Stimulated activated CD4-positive, alpha-beta T cell treated with anti-CD3 and anti-CD28 coated beads, Interleukin-4, amount 100 ng/mL, for 1 hour (primary cell): ENCODE data around the gene TSR1.
A peak's percentile ranks its signal among the peaks of the same experiment; 100 is the strongest.

Experiments used
- DNase-seq: peaks from one replicate; pipeline ENCODE4 v3.0.0-alpha.2; 2020

The TSR1 gene

DNA sequence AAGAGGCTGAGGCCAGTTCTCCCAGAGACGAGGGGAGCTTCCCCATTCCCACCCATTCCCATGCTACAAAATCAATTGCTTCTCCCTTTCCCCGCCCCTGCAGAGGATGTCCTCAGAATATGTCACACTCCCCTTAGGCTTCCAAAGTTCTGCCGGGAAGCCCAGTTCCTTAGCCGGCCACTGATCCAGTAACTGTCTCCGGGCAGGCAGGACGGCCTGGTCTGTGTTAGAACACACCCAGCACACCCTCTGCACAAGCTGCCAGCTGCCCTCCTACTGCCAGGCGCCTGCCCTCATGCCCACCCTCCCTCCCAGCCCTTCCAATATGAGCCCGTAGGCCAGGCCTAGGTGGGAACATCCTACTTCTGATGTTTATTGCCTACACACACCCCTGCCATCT is 32.1 kb upstream of the TSR1 start:
- DNase-seq = no peak

DNA sequence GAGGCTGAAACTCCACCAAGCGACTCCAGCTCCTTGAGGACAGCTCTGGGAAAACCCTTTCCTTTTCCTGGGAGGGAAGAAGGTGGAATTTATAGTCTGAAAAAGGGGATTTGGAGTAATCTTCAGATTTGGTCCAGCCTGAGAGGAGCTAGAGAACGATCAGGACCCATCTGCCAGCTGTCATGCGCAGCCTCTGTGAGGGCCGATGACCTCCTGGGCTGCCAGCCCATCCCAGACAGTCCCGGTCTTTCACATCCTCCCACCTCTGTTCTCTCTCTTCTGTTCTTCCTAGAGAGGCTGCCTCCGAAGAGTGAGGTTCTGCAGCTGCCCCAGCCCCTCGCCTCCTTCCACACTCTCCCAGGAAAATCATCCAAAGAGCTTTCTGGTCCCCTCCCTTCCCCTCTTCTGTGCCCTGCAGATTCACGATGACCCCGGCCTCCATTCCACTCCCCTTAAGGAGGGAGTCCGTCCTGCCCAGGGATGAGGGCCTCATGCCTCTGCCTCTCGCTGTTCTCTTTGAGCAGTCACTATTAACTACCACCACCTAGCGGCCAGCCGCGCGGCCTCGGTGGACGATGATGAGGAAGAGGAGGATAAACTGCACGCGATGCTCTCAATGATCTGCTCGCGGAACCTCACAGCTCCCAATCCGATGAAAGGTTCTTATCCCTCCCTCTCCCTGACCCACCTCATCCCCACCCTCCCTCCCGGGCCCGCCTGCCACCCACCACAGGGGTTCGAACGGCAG is 30.7 kb upstream of the TSR1 start:
- DNase-seq = no peak

DNA sequence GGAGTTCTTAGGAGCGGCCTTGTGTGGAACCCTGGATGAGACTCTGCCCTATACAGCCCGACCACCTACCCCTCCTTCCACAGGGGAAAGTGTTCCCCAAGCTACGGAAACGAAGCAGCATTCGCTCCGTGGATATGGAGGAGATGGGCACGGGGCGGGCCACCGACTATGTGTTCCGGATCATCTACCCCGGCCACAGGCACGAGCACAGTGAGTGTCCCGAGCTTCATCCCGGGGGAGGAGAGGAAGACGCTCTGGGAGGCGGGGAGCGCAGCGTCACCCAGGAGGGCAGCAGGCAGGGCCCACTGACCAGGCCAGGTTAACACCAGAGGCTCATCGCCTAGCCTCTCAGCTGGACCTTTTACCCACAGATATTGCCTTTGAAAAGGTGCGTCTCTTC is 28.9 kb upstream of the TSR1 start:
- no peak for DNase-seq

DNA sequence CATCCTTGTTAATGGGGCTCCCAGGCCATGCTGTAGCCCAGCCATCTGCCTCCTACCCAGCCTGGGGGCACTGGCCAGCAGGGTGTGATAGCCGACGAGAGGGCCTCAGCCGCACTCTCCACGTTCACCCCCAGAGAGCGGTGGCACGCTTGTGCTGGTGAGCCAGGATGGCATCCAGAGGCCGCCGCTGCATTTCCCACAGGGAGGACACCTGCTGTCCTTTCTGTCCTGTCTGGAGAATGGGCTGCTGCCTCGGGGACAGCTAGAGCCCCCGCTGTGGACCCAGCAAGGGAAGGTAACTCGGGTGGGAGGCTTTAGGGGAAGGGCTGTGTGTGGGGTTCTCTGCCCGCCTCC is 28.5 kb upstream of the TSR1 start:
- no peak for DNase-seq

DNA sequence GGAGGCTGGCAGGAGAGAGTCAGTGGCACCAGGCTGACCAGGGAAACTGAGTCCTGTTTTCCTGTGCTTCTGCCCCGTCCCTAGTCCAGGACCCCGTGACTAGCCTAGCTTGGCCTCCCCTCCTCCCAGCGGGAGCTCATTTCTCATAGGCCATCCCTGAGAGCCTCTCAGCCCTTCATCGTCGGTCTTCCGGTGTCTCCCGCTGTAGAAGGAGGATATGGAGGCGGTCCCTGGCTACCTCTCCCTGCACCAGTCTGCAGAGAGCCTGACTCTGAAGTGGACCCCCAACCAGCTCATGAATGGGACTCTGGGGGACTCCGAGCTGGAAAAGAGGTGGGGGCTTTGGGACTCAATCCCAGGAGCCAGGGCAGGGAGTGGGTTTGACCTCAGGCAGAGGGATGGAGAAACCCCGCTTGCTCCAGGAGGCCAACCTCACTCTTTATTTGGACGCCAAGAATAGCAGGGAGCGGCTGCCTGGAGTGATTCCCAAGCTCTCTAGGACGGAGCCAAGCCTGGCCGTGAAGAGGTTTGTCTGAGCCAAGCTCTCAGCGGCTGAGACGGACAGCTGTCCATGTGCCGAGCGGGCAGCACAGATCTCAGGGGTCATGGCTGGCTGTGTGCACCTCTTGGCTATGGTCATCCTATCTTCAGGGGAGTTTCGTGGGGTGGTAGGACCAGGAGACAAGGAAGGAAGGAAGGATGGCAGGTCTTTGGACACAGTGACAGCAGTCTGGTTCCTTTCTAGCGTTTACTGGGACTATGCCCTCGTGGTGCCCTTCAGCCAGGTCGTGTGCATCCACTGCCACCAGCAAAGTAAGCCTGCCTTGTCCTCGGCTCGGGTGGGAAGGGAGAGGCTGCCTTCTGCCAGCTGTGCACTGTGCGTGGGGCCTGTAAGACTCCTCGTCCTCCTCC is 27.9 kb upstream of the TSR1 start:
- DNase-seq = no peak

DNA sequence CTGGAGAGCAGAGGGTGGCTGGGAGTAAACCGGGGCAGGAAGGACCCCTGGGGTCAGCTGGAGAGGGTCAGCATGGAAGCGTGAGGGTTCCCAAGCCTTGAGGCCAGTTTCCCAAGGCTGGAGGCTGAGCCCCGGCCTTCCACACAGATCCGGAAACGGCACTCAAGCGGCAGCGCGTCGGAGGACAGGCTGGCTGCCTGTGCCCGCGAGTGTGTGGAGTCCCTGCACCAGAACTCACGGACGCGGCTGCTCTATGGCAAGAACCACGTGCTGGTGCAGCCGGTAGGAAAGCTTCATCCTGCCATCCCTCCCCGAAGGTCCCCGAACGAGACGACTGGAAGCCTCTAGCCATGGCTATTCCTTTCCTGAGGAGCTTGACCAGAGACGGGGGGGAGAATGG is 27.1 kb upstream of the TSR1 start:
- DNase-seq = no peak

DNA sequence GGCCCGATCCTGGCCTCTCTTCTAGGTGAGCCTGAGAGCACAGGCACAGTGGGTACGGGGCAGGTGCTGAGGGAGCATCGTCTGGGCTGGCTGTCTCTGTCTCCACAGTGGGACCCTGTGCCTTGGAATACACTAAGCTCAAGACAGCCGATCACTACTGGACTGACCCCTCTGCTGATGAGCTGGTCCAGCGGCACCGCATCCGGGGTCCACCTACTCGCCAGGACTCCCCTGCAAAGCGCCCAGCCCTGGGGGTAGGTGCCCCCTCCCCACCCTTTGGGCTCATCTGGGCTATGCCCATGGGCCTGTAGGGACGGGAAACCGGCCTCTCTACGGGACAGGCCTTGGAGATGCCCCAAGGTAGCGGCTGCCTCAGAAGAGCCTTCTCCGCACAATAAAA is 26.6 kb upstream of the TSR1 start:
- DNase-seq = no peak

DNA sequence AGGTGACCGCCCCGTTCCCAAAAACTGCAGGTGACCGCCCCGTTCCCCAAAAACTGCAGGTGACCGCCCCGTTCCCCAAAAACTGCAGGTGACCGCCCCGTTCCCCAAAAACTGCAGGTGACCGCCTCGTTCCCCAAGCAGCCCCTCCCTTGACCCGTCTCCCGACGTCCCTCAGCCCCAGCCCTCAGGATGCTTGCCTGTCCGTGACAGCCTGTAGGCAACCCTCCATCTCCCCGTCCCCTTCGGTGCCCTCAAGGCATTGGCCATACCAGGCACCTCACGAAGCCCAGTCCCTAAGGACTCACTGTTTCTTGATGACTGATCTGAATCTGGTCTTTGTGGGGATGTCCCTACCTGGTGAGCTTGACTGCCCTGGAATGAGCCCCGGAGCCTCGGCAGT is 26.2 kb upstream of the TSR1 start:
- DNase-seq = no peak

DNA sequence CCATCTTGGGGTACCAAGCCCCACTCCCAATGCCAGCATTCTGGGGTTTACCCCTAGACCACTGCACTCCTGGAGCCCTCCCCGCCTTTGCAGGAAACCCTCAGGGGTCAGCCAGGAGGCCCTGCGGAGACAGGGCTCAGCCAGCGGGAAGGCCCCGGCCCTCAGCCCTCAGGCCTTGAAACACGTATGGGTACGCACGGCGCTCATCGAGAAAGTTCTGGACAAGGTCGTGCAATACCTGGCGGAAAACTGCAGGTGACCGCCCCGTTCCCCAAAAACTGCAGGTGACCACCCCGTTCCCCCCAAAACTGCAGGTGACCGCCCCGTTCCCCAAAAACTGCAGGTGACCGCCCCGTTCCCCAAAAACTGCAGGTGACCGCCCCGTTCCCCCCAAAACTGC is 25.8 kb upstream of the TSR1 start:
- no peak for DNase-seq

DNA sequence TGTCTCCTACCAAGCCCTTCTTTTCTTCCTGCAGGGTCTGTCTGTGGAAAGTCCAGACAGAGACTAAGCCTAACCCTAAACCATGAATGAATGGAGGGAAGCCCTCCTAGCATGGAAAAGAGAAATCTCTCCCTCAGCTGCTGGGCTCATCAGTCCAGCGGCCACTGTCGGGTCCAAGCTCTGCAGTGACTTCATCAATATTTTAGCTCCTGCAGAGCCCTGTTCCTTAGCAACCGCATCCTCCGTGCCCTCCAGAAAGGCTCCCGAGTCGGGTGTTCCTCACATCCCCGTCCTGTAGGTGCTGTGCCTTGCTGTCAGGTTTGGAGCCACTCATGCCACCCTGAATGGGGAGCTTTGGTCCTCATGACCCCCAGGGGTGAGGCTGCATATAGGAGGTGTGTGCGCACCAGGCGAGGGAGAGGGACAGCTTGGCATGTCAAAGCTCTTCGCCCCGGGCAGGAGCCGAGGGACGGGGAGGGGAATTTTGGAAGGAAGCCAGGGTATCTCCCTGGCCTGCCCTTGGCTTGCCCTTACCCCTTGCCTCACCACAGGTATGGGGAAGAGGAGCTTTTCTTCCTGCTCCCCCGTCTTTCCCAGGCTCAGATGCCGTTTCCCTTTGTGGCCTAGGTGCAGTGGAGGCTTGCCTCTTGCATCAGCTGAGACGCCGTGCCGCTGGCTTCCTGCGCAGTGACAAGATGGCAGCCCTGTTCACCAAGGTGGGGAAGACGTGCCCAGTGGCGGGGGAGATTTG is 24.9 kb upstream of the TSR1 start:
- DNase-seq = no peak

DNA sequence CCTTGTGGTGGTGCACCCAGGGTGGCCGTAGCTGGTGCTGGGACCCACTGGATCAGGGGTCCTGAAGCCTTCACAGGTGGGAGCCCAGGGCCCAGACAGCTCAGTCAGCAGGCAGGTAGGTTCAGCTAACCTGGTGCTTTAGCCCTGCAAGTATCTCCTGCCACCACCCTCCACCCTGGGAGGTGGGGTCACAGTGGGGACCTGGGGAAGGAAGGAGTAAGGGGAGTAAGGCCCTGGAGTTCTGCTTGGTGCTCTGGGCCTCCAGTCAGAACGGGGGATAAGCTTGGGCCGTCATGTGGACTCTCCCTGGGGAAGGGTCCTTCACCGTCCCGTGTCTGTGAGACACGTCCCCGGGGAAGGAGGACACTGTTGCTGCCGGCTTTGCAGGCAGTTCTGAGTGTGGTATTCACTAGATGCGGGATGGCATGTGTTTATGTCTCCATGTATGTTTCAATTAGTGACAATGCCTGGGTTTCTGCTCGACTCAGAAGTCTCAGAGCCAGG is 21.7 kb upstream of the TSR1 start:
- no peak for DNase-seq

DNA sequence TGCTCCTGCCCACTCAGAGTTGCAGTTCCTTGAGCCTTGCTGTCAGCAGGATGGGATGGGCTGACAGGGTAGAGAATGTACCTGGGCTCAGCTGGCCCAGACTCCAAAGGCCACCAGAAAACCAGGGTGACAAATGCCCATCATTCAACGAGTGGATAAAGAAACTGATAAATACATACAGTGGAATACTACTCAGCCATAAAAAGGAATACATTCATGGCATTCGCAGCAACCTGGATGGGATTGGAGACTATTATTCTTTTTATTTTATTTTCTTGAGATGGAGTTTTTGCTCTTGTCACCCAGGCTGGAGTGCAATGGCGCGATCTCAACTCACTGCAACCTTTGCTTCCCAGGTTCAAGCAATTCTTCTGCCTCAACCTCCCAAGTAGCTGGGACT is 21.0 kb upstream of the TSR1 start:
- DNase-seq = no peak

DNA sequence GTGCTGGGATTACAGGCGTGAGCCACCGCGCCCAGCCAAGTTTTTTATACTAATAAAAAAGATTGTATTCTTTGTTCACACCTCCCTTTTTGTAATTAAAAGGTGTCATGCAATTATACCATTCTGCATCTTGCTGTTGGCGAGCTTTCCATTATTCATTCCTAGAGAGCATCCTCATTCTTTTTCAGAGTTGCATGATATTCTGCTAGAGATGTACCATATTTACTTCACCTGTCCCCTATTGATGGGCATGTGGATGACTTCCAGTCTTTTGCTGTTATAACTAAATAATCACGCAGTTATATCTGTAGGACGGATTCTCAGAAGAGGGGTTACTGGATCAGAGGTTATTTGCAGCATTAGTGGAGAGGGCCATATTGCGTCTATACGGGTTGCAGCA is 18.1 kb upstream of the TSR1 start:
- DNase-seq = no peak

DNA sequence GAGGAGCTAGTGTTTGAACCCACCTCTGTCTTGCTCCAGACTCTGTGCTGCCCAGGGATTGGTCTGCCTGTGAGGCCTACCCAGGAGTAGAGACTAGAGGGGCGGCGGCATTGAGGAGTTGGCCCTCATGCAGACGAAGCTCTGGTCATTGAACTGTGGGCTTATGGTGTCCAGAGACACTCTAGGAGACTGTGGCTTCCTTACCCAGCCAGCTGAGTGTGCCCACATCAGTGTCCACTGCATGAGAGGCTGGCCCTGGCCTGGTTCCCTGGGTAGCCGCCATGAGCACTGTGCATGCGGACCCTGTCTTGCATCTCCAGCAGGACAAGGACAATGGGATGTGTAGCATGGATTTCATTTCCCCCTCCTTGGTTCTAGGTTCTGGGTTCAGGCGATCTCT is 15.0 kb upstream of the TSR1 start:
- no peak for DNase-seq

DNA sequence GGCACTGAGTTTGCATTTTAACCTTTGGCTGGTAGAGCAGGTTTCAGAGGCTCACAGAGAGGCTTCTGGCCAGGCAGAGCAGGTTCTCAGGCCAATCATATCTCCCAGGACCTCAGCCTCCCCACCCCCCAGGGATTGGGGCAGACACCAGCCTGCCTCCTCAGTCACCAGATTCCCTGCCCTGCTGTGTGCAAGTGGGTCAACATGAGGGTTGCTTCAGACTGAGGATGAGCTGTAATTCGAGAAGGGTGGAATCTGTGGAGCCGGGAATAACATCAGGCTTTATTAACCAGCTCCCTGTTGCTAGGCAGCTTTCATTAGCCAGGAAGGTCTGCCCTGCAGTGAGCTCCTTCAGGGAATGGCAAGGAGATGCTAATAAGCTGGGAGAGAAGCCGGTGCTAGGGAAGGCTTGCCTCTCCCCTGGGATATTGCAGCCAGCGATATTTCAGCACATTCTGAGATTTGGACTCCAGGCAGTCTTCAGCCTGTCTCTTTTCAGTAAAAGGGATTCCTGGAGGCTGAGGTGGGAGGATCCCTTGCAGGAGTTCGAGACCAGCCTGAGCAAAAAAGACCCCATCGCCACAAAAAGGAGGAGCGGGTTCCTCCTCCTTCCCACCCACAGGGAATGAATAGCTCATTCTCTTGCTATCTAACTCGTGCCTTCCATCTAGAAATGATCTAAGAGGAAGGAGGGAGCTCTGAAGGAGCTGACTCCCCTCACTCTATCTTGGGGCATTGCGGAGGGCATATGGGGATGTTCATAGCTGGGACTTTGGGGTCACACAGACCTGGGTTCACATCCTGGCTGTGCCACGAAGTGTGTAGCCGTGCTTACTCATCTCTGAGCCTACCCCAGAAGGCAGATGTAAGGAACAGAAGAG is 11.8 kb upstream of the TSR1 start:
- no peak for DNase-seq

DNA sequence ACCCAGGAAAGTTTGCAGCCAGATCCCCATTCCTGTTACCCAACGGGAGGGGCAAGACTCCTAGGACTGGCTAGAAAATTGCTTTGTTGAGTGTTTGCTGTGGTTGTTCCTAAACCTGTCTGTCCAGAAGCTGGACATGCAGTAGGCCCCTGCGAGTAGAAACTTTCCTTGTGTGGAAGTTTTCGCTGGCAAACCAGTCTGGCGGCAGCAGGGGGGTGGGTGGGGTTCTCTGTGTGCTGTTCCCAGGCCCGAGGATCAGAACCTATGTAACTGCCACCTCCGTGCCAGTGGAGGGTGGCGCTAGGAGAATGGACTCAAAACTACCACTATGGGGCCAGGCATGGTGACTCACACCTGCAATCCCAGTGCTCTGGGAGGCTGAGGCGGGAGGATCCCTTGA is 10.2 kb upstream of the TSR1 start:
- no peak for DNase-seq

DNA sequence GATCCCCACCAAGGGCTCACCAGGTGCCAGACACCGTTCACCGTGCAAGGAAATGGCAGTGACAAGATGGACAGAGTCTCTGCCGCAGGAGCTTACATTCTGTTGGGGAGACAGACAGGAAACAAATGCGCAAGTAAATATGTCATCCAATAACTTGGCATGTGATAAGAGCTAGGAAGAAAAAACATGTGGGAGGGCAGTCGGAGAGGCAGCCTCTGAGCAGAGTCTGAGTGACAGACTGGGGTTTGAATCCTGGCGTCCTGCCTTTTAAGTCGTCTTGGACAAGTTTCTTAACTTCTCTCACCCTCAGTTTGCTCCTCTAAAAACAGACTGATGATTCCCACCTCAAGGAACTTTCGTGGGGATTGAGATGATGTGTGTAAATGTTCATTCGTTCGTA is 8.3 kb upstream of the TSR1 start:
- no peak for DNase-seq

DNA sequence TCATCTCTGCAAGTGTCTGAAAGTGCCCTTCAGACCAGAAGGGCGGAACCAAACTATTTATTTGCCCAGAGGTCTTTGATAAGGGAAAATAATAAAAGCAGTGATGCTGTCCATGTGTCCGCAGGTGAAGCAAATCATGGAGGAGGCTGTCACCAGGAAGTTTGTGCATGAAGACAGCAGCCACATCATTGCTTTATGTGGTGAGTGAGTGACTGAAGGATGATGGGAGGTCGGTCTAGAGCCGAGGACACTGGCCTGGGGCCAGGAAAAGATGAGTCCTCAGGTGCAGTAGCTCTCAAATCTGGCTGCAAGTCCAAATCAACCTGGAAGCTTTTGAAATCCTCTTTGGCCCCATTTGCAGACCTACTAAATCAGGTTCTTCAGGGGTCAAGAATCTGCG is 7.2 kb upstream of the TSR1 start:
- no peak for DNase-seq

DNA sequence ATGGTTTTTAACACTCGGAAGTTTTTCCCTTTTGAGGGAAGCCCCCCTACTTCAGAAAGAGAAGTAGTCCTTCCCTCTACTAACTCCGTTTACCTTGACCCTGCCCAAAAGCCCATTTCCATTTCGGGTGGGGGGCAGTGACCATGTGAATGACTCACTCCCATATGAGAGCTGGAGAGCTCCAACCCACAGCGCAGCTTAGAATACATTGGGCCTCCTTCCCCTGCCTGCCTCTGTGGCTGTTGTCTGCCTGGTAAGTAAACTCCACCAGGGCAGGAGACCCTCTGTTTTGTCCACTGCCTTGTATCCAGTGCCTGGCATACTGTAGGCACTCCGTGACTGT is 2.0 kb upstream of the TSR1 start:
- no peak for DNase-seq

DNA sequence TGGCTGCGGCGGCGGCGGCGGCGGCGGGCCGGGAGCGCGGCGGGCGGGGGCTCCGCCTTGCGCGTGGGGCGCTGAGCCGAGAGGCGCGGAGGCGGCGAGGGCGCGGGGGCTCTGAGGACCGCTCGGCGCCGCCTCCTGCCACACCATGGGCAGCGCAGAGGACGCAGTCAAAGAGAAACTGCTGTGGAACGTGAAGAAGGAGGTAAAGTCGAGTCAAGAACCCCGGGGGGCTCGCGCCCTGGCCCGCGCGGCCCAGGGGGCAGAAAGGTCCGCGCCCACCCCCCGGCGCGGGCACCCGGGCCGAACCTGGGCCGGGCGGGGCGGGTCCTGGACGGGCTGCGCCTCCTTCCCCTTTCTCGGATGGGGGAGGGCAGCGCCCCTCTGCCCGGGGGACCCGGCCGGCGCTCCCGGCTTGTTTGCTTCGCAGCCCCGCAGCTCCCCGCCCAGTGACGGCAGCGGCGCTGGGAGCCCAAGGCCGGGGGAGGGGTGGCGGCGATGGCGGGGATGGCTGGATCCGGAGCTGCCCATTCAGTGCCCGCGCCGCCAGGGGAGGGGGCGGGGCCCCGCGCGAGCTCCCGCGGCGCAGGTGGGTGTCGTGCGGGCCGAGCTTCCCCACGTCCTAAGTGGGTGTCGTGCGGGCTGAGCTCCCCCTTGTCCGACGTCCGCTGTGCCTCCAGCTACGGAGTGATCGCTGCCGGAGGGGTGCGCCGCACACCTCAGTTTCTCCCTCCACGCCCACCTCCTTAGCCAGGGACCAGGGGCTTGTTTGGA is 1.5 kb upstream of the TSR1 start:
- DNase-seq = peak; percentile 54

DNA sequence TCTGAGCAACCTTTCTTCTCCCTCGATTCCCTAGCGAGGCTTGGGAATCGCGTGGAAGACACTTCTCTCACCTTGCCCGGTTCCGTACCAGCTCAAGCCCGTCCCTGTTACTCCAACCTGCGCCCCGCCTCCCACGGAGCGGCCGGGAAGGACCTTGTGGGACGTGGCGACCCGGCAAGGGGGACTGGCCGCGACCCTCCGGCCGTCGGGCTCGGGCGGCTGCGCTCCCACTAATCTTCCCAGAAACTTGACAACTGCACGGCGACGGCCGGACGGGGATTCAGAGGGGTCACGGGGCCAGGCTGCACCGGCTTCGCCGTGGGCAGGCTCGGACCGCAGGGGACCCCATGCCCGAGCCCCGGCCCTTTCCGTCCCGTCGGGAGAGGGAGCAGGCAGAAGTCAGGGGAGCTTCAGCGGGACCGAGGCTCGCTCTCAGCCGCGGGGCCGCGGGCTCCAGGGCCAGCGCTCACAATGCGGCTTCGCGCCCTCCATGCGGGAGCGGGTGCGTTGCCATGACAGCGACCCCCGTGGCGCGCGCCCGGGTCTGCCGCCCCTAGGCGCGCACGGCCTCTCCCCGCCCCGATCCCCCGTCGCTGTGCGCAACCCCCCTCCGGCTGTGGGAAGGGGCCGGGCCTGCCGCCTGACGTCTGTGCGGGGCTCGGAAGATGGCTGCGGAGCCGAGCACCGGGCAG is 741 bp upstream of the TSR1 start, which contains the start of gene SGSM2:
Gene SGSM2, plus strand, starts transcription at position 650 of the 692 bp plus-strand sequence. CDS start 188 bp downstream, outside the sequence.
- DNase-seq = peak; percentile 76
